Smooth muscle cell (in vitro differentiated cells): ENCODE results near the gene RBPMS2. TPM values are rescaled to one million over a fixed set of nuclear protein-coding genes. Genes with fewer than 3 reads are reported as not detected.

Experiments used
- DNase-seq: peaks from one replicate; lab custom pipeline; 2025; ENCODE audit not compliant: unreplicated experiment; lab: John Stamatoyannopoulos, UW
- H2AFZ ChIP-seq: fragments of 200-600 bp; sonication (generic); 2 replicates; pipeline ENCODE4 v1.6.0; 2016; ENCODE audit warnings: antibody characterized with exemption, low read depth, mild to moderate bottlenecking
- H3F3A ChIP-seq: fragments of 200-600 bp; sonication (generic); 2 replicates; pipeline ENCODE4 v1.6.0; 2017; ENCODE audit warnings: antibody characterized with exemption, low read depth
- H3K27ac ChIP-seq: fragments of 200-600 bp; sonication (generic); 2 replicates; pipeline ENCODE4 v1.5.1; 2016; ENCODE audit warnings: low read depth, mild to moderate bottlenecking
- H3K27me3 ChIP-seq: fragments of 200-600 bp; sonication (generic); 2 replicates; pipeline ENCODE4 v1.6.1; 2016; ENCODE audit warnings: low read depth, mild to moderate bottlenecking
- H3K36me3 ChIP-seq: fragments of 200-600 bp; sonication (generic); 2 replicates; pipeline ENCODE4 v1.5.1; 2016; ENCODE audit warnings: low read depth
- H3K4me1 ChIP-seq: fragments of 200-600 bp; sonication (generic); 2 replicates; pipeline ENCODE4 v1.5.1; 2016; ENCODE audit warnings: low read depth
- H3K4me2 ChIP-seq: fragments of 200-600 bp; sonication (generic); 2 replicates; pipeline ENCODE4 v1.6.0; 2016; ENCODE audit warnings: mild to moderate bottlenecking
- H3K4me3 ChIP-seq: fragments of 200-600 bp; sonication (generic); 2 replicates; pipeline ENCODE4 v1.5.1; 2016; ENCODE audit warnings: mild to moderate bottlenecking
- H3K79me2 ChIP-seq: fragments of 200-600 bp; sonication (generic); 2 replicates; pipeline ENCODE4 v1.6.0; 2016; ENCODE audit warnings: low read depth, mild to moderate bottlenecking
- H3K9ac ChIP-seq: fragments of 200-600 bp; sonication (generic); 2 replicates; pipeline ENCODE4 v1.6.0; 2016; ENCODE audit warnings: low read depth
- H3K9me3 ChIP-seq: fragments of 200-600 bp; sonication (generic); replicated peaks from 2 replicates; pipeline ENCODE4 v1.5.1; 2016; ENCODE audit warnings: low read depth
- H4K20me1 ChIP-seq: fragments of 200-600 bp; sonication (generic); 2 replicates; pipeline ENCODE4 v1.6.0; 2016; ENCODE audit warnings: low read depth
- CTCF ChIP-seq: fragments of 200-600 bp; sonication (generic); IDR thresholded peaks from 2 replicates; pipeline ENCODE4 v1.5.1; 2017; ENCODE audit warnings: borderline replicate concordance, mild to moderate bottlenecking, antibody characterized with exemption; ENCODE audit not compliant: insufficient read depth, poor library complexity, severe bottlenecking
- WGBS: methylation state at CpG from one replicate; pipeline ENCODE4 v1.1.7; 2016; ENCODE audit warnings: low lambda C conversion rate; 5-methylcytosine and 5-hydroxymethylcytosine counted together
- polyA plus RNA-seq: library from polyadenylated mRNA; unstranded; fragments of >200 nt; fragmentation: Nextera tagmentation; extraction: Ambion mirVana; gene quantifications from 2 replicates; pipeline ENCODE4 v1.2.1, GENCODE V29; 2016
- total RNA-seq: library from RNA; depleted of rRNA; stranded (reverse); fragments of >200 nt; gene quantifications from 2 replicates; pipeline ENCODE4 v1.2.3, GENCODE V29; 2014

The RBPMS2 gene
- total and polyA plus RNA-seq, 2 experiments from 2014 or later, result 1.5 to 22.1 TPM

GRCh38 chr15:64731012-64731804 is 44.2 kb downstream of the RBPMS2 start:
- Histone ChIP-seq H3K4me3 (no peak overlapping the region), H3K36me3 (no peaks in the 10 kb centered on the region), H4K20me1 (no peaks in the 10 kb centered on the region), H3F3A (no peaks in the 10 kb centered on the region), H3K4me2 (no peak overlapping the region), H3K4me1 (no peaks in the 10 kb centered on the region), H3K27me3 (no peaks in the 10 kb centered on the region), H3K27ac (no peak overlapping the region), H2AFZ (no peak overlapping the region), H3K9ac (no peak overlapping the region), H3K79me2 (no peaks in the 10 kb centered on the region), H3K9me3 (no peaks in the 10 kb centered on the region)
- WGBS, result 51% methylated on average over 16 of the region's 16 CpGs
- DNase-seq, result peak; percentile 29
- peak; percentile 92 for TF ChIP-seq CTCF

GRCh38 chr15:64730151-64730550 is 45.2 kb downstream of the RBPMS2 start:
- H3K9me3 ChIP-seq, result no peaks in the 10 kb centered on the region
- H3K79me2 ChIP-seq, result no peaks in the 10 kb centered on the region
- no peak overlapping the region for H2AFZ ChIP-seq
- H4K20me1 ChIP-seq, result no peaks in the 10 kb centered on the region
- 98% methylated on average over 5 of the region's 5 CpGs for WGBS
- TF ChIP-seq CTCF, result no peak
- no peak for DNase-seq
- H3K36me3 ChIP-seq, result no peaks in the 10 kb centered on the region
- H3K4me1 ChIP-seq, result no peaks in the 10 kb centered on the region
- no peaks in the 10 kb centered on the region for H3K27me3 ChIP-seq
- H3K9ac ChIP-seq, result no peak overlapping the region
- H3K4me2 ChIP-seq, result no peak overlapping the region
- H3K4me3 ChIP-seq, result no peak overlapping the region
- H3K27ac ChIP-seq, result no peak overlapping the region
- H3F3A ChIP-seq, result no peaks in the 10 kb centered on the region

- Histone ChIP-seq H3K27me3 (no peaks in the 10 kb centered on the region), H3F3A (no peaks in the 10 kb centered on the region), H3K4me1 (no peaks in the 10 kb centered on the region), H3K27ac (no peak overlapping the region), H3K36me3 (no peaks in the 10 kb centered on the region), H2AFZ (no peak overlapping the region), H3K9me3 (no peaks in the 10 kb centered on the region), H3K4me3 (no peak overlapping the region), H3K79me2 (no peaks in the 10 kb centered on the region), H3K4me2 (no peak overlapping the region), H4K20me1 (no peaks in the 10 kb centered on the region), H3K9ac (no peak overlapping the region)
- no peak for DNase-seq
- no peak for TF ChIP-seq CTCF
- 99% methylated on average over 3 of the region's 3 CpGs for WGBS
These were observed 55.2 kb downstream of the RBPMS2 start for GRCh38 chr15:64720188-64720587.
